ENCODE measurements around the gene LDLRAD4. TPM values are rescaled to one million over a fixed set of nuclear protein-coding genes. Genes with fewer than 3 reads are reported as not detected.

LDLRAD4 gene
- total RNA-seq, 1 experiment from 2014 or later: 0.68 TPM

DNA sequence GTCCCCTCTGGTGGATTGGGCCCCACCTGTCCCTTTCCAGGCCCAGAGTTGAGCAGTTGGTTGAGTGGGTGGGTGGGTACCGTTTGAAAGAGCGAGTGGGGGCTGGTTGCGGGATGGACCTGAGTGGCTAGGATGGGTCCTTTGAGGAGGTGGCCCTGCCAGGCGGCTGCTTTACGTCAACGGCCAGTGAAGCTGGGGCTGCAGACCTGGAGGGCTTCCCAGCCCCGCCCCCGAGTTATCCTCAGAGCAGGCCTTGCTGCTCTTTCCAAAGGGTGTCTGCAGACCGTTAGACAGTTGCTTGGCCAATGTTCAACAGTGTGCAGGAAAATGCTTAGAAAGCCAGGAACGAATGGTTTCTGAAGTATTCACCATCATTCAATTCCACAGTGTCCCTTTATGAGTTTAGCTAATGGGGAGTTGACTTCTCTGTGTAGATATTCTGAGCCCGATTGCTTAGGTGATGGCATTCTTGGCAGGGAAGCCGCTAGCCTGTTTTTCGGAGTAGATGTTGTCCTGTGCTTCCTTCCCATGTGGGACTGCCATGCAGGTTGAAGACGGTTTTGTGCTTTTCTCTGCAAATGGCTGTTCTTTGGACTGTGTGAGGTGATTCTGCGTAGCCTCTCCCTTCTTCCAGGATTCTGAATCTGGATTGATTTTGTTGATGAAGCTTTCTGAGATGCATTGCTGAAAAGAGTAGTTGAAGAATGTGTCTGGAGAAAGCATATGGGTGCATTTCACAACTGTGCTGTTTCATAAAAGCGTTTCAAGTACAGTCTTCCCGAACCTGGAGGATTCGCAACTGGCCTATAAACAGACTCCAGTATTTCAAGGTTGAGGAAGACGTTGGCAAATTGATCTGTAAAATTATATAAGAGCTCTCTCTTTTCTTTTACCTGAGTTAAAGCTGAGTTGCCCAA, 45.8 kb downstream of the LDLRAD4 start:
- peak in 1 of 2 experiments; percentile 39 for DNase-seq (ENCODE audit: low read depth in 1 of 2, low spot score in 2 of 2)
- peaks cover 19% of the 10 kb centered on the region; the same call in 1 of the 2 replicates for H3K4me1 ChIP-seq (replicated peaks)
- H3K27ac ChIP-seq: no peak overlapping the region
- H3K9me3 ChIP-seq (replicated peaks): no peaks in the 10 kb centered on the region
- H3K36me3 ChIP-seq: no peaks in the 10 kb centered on the region
- H3K27me3 ChIP-seq (replicated peaks): peaks cover 3% of the 10 kb centered on the region; the same call in 1 of the 2 replicates
- H3K4me3 ChIP-seq: no peak overlapping the region

DNA sequence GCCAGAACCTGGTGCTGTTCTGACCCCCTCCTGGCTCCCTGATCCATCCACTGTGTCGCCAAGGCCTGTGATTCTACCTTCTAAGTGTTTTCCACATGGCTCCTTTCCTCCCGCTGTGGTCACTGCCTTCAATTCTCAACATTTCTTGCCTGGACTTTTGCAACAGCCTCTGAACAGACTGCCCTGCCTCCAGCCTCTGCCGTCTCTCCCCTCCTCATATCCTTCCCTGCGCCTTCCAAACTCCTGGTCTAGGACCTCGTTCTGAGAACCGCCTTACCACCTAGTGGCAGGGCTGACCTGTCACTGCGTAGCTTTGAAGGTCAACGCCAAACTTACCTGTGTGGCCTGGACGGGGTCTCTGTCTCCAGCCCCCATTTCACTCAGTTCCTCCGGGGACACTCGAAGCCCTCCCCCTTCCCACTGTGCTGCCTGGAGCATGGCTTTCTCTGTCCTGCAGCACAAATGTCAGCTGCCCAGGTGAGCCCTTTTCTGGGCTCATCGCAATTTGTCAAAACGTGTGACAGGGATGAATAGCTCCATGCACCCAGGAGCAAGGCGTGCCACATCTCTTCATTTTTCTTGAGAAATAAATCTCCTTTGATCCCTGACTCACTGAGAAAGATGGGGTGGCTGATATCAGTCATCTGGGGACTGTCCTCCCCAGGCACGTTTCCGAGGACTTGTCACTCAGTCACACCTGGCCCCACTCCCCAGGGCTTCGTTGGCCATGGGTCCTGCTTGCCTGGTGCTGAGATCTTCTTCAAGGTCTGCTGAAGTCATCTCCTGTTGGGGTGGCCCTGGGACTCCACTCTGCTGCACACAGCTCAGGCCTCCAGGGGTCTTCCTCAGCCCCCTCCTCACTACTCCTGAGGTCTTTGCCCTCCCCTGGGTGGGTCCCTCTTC, 46.7 kb downstream of the LDLRAD4 start:
- peak in 1 of 2 experiments; percentile 21 for DNase-seq (ENCODE audit: low read depth in 1 of 2, low spot score in 2 of 2)
- peaks cover 18% of the 10 kb centered on the region; the same call in 1 of the 2 replicates for H3K4me1 ChIP-seq (replicated peaks)
- H3K27ac ChIP-seq: no peak overlapping the region
- H3K4me3 ChIP-seq: no peak overlapping the region
- H3K9me3 ChIP-seq (replicated peaks): no peaks in the 10 kb centered on the region
- H3K36me3 ChIP-seq: no peaks in the 10 kb centered on the region
- H3K27me3 ChIP-seq (replicated peaks): peaks cover 3% of the 10 kb centered on the region; the same call in 1 of the 2 replicates

- no peak overlapping the region for H3K4me3 ChIP-seq
- H3K36me3 ChIP-seq: no peaks in the 10 kb centered on the region
- H3K9me3 ChIP-seq (replicated peaks): no peaks in the 10 kb centered on the region
- no peak for DNase-seq (ENCODE audit: low read depth in 1 of 2, low spot score in 2 of 2)
- no peak overlapping the region for H3K27ac ChIP-seq
- peaks cover 3% of the 10 kb centered on the region; the same call in 1 of the 2 replicates for H3K27me3 ChIP-seq (replicated peaks)
- H3K4me1 ChIP-seq (replicated peaks): peaks cover 12% of the 10 kb centered on the region; the same call in 1 of the 2 replicates
These were observed 47.3 kb downstream of the LDLRAD4 start for GRCh38 chr18:13265911-13266217.

DNA sequence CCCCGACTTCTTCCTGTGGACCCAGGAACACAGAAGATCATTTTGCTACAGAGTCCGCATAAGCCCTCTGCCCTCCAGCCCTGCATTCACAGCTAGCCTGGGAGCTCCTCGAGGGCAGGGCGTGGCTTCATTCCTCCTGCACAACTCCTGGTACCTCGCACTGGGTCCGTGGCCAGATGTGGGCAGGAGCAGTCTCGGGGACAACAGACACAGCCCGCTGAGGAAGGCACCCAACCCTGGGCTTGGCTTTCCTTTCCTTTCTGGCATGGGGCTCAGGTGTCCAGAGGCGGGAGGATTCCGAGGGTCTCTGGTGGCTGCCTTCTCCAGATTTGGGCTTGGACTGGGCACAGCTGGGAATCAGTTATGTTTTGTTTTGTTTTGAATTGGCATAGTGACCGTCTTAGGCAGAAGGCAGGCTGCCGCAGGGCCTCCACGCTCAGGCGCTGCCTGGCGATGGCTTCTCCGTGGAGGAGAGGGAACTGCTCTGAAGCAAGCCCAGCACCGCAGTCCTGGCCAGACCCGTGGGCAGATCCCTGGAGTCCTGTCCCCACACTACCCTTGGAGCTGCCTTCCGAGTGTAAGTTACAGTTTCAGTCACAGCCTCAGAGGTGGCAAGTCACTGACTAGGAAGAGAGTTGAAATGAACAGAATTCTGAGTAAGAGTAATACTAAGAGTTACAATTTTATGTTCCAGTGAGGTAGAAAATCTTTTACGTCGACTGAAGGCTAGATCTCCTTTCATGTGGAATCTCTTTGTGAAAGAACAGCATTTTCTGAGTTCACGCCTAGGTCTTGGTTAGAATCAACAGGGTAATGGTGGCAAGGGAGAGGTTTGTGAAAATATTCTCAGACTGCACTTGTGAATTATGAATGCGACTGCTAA, 47.9 kb downstream of the LDLRAD4 start:
- no peak overlapping the region for H3K4me3 ChIP-seq
- no peaks in the 10 kb centered on the region for H3K36me3 ChIP-seq
- H3K27ac ChIP-seq: no peak overlapping the region
- H3K27me3 ChIP-seq (replicated peaks): peaks cover 3% of the 10 kb centered on the region; the same call in 1 of the 2 replicates
- DNase-seq (ENCODE audit: low read depth in 1 of 2, low spot score in 2 of 2): peak in 1 of 2 experiments; percentile 40
- H3K4me1 ChIP-seq (replicated peaks): peaks cover 10% of the 10 kb centered on the region; the same call in 1 of the 2 replicates
- no peaks in the 10 kb centered on the region for H3K9me3 ChIP-seq (replicated peaks)

- peak; percentile 16 to 27 for DNase-seq (ENCODE audit: low read depth in 1 of 2, low spot score in 2 of 2)
- no peak overlapping the region for H3K4me3 ChIP-seq
- H3K27me3 ChIP-seq (replicated peaks): peaks cover 3% of the 10 kb centered on the region; the same call in 1 of the 2 replicates
- peaks cover 10% of the 10 kb centered on the region; the same call in 1 of the 2 replicates for H3K4me1 ChIP-seq (replicated peaks)
- no peaks in the 10 kb centered on the region for H3K36me3 ChIP-seq
- H3K27ac ChIP-seq: no peak overlapping the region
- H3K9me3 ChIP-seq (replicated peaks): no peaks in the 10 kb centered on the region
These were observed 48.9 kb downstream of the LDLRAD4 start for GRCh38 chr18:13267431-13267873.

GRCh38 chr18:13268158-13269012, 49.8 kb downstream of the LDLRAD4 start:
- H3K9me3 ChIP-seq (replicated peaks): no peaks in the 10 kb centered on the region
- peaks cover 3% of the 10 kb centered on the region; the same call in 1 of the 2 replicates for H3K27me3 ChIP-seq (replicated peaks)
- H3K4me3 ChIP-seq: no peak overlapping the region
- DNase-seq (ENCODE audit: low read depth in 1 of 2, low spot score in 2 of 2): peak in 1 of 2 experiments; percentile 7
- peaks cover 10% of the 10 kb centered on the region; the same call in 1 of the 2 replicates for H3K4me1 ChIP-seq (replicated peaks)
- no peak overlapping the region for H3K27ac ChIP-seq
- no peaks in the 10 kb centered on the region for H3K36me3 ChIP-seq

- Histone ChIP-seq H3K9me3 (replicated peaks) (no peaks in the 10 kb centered on the region), H3K27ac (no peak overlapping the region), H3K4me3 (no peak overlapping the region), H3K4me1 (replicated peaks) (peaks cover 10% of the 10 kb centered on the region; the same call in 1 of the 2 replicates), H3K36me3 (no peaks in the 10 kb centered on the region), H3K27me3 (replicated peaks) (peaks cover 3% of the 10 kb centered on the region; the same call in 1 of the 2 replicates)
- DNase-seq (ENCODE audit: low read depth in 1 of 2, low spot score in 2 of 2): no peak
These were observed 50.4 kb downstream of the LDLRAD4 start for GRCh38 chr18:13269013-13269280.

DNA sequence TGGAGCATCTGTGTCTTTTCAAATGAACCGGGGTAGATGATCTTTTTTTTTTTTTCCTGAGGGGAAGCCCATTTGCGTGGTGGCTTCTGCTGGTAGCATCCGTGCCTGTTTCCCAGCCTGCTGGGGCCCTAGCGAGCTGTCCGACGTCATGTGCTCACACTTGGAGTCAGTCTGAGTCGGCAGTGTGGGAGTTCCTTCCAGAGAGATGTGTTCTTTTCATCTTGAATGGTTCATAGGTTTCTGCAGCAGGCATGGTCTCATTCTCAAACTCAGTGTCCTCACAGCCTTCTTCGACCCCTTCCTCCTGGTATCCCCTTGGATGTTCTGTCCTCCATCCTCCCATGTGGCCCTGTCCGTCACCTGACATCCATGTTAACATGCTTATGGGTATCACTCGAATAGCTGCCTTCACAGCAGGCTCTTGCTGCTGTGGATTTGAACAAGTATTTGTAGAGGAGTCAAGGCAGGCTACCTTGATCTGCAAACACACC, 51.0 kb downstream of the LDLRAD4 start:
- no peak overlapping the region for H3K4me3 ChIP-seq
- H3K4me1 ChIP-seq (replicated peaks): peaks cover 10% of the 10 kb centered on the region; the same call in 1 of the 2 replicates
- peaks cover 3% of the 10 kb centered on the region; the same call in 1 of the 2 replicates for H3K27me3 ChIP-seq (replicated peaks)

DNA sequence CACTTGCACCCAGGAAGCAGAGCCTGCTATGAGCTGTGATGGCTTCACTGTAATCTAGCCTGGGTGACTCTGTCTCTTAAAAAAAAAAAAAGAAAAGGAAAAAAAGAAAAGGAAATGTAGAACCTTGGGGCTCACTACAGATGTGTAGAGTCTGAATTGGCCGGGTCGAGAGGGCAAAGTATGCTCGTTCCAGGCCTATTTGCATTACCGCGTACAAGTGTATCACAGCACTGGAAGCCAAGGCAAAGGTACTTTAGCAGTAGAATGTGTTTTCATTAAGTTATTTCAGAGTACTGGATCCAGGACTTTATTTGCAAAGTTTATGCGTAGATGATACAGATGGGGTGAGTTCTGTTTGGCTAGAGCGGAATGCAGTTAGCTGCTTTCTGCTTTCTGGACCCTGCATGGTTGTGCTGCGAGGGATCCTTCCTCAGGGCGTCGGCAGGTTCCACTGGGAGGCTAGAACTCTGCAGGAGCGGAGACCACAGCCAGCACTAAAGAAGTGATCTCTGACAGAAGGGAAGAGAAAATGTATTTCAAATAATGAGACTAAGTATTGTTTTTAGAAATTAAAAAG, 51.8 kb downstream of the LDLRAD4 start:
- Histone ChIP-seq H3K27me3 (replicated peaks) (peaks cover 3% of the 10 kb centered on the region; the same call in 1 of the 2 replicates), H3K4me3 (no peak overlapping the region), H3K9me3 (replicated peaks) (no peaks in the 10 kb centered on the region), H3K36me3 (no peaks in the 10 kb centered on the region), H3K27ac (no peak overlapping the region), H3K4me1 (replicated peaks) (peaks cover 10% of the 10 kb centered on the region; the same call in 1 of the 2 replicates)
- no peak for DNase-seq (ENCODE audit: low read depth in 1 of 2, low spot score in 2 of 2)

More for the DNA sequence above, 51.0 kb downstream of the LDLRAD4 start:
- no peak for DNase-seq (ENCODE audit: low read depth in 1 of 2, low spot score in 2 of 2)
- Histone ChIP-seq H3K9me3 (replicated peaks) (no peaks in the 10 kb centered on the region), H3K36me3 (no peaks in the 10 kb centered on the region), H3K27ac (no peak overlapping the region)

- Histone ChIP-seq H3K4me1 (replicated peaks) (peaks cover 10% of the 10 kb centered on the region; the same call in 1 of the 2 replicates), H3K4me3 (no peak overlapping the region), H3K27me3 (replicated peaks) (peaks cover 3% of the 10 kb centered on the region; the same call in 1 of the 2 replicates), H3K36me3 (no peaks in the 10 kb centered on the region), H3K27ac (no peak overlapping the region), H3K9me3 (replicated peaks) (no peaks in the 10 kb centered on the region)
- DNase-seq (ENCODE audit: low read depth in 1 of 2, low spot score in 2 of 2): no peak
These were observed 52.8 kb downstream of the LDLRAD4 start for GRCh38 chr18:13271302-13271911.

- peak in 1 of 2 experiments; percentile 33 for DNase-seq (ENCODE audit: low read depth in 1 of 2, low spot score in 2 of 2)
- peaks cover 7% of the 10 kb centered on the region; the same call in 1 of the 2 replicates for H3K4me1 ChIP-seq (replicated peaks)
- no peaks in the 10 kb centered on the region for H3K9me3 ChIP-seq (replicated peaks)
- H3K27me3 ChIP-seq (replicated peaks): no peaks in the 10 kb centered on the region; the same call in 1 of the 2 replicates
- H3K4me3 ChIP-seq: no peak overlapping the region
- no peaks in the 10 kb centered on the region for H3K36me3 ChIP-seq
- H3K27ac ChIP-seq: no peak overlapping the region
These were observed 53.9 kb downstream of the LDLRAD4 start for GRCh38 chr18:13272416-13272815.
